ENCODE measurements around the gene LRRN1.

Gene LRRN1

DNA sequence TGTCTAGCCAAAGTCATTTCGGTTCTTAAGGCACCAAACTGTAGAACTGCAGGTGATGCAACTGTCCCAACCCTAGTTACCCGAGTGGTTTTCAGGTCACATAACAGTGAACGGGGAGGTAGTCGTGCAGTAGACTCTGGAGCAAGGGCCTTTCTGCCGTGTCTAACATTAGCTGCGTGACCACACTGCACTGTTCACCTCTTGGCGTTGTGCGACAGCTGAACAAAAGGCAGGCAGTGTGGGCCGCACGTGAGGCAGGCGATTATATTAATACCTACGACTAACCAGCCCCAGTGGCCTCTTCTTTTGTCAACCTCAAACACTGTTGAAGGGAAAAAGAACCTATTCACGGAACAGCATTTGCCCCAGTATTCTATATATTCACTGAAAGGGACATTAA lies 2.8 kb downstream of the LRRN1 start:
- H3F3A ChIP-seq (ENCODE audit: insufficient read depth), result no peaks in the 10 kb centered on the region
- TF ChIP-seq, protein P1, sequence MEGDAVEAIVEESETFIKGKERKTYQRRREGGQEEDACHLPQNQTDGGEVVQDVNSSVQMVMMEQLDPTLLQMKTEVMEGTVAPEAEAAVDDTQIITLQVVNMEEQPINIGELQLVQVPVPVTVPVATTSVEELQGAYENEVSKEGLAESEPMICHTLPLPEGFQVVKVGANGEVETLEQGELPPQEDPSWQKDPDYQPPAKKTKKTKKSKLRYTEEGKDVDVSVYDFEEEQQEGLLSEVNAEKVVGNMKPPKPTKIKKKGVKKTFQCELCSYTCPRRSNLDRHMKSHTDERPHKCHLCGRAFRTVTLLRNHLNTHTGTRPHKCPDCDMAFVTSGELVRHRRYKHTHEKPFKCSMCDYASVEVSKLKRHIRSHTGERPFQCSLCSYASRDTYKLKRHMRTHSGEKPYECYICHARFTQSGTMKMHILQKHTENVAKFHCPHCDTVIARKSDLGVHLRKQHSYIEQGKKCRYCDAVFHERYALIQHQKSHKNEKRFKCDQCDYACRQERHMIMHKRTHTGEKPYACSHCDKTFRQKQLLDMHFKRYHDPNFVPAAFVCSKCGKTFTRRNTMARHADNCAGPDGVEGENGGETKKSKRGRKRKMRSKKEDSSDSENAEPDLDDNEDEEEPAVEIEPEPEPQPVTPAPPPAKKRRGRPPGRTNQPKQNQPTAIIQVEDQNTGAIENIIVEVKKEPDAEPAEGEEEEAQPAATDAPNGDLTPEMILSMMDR (IDR thresholded peaks at IDR 0.05; ENCODE audit: insufficient read depth, low read length, poor library complexity, severe bottlenecking), result no peak
- TF ChIP-seq EZH2phosphoT487 (conservative IDR thresholded peaks at IDR 0.05; ENCODE audit: low read length), result no peak
- no peak overlapping the region for H3K27ac ChIP-seq (ENCODE audit: low read depth, low read length)
- H3K4me3 ChIP-seq (ENCODE audit: insufficient read depth, low read length, poor library complexity, severe bottlenecking), result no peak overlapping the region
- H2AFZ ChIP-seq (ENCODE audit: low read depth, low read length, severe bottlenecking), result no peak overlapping the region
- no peaks in the 10 kb centered on the region for H3K9me3 ChIP-seq (ENCODE audit: insufficient read depth, low read length)
- no peaks in the 10 kb centered on the region for H3K27me3 ChIP-seq (ENCODE audit: low read length)
- no peaks in the 10 kb centered on the region for H4K20me1 ChIP-seq (ENCODE audit: low read depth, low read length)
- no peak overlapping the region for H3K9ac ChIP-seq (ENCODE audit: low read length)
- no peaks in the 10 kb centered on the region for H3K36me3 ChIP-seq (ENCODE audit: low read length)
- no peaks in the 10 kb centered on the region for H3K9me2 ChIP-seq (replicated peaks; ENCODE audit: insufficient read depth, low read length)
- H3K4me2 ChIP-seq (ENCODE audit: low read depth, low read length, poor library complexity, severe bottlenecking), result no peak overlapping the region
- no peaks in the 10 kb centered on the region for H3K79me2 ChIP-seq (ENCODE audit: insufficient read depth, low read length)

DNA sequence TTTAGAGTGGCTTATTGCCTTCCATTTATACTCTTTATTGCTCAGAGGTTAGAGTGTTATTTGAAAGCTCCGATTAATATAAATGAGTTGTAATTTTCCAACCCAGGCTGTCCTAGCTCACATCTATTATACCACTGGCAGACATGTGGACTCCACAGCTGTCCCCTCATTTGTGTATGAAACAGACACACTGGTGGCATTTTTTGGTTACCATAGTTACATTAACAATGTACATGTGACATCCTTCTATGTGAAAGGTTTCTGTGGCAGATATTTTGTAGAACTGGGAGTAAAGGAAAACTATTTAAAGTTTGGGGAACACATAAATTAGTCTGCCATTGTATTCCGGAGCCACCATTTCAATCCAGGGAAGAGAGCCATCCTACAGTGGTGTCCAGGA lies 5.3 kb downstream of the LRRN1 start:
- no peak overlapping the region for H3K4me2 ChIP-seq (ENCODE audit: low read depth, low read length, poor library complexity, severe bottlenecking)
- no peaks in the 10 kb centered on the region for H3K27me3 ChIP-seq (ENCODE audit: low read length)
- no peaks in the 10 kb centered on the region for H4K20me1 ChIP-seq (ENCODE audit: low read depth, low read length)
- no peaks in the 10 kb centered on the region for H3K36me3 ChIP-seq (ENCODE audit: low read length)
- no peaks in the 10 kb centered on the region; the same call in 1 of the 2 replicates for H3K9me2 ChIP-seq (replicated peaks; ENCODE audit: insufficient read depth, low read length)
- no peaks in the 10 kb centered on the region for H3K9me3 ChIP-seq (ENCODE audit: insufficient read depth, low read length)
- H3K27ac ChIP-seq (ENCODE audit: low read depth, low read length), result no peak overlapping the region
- H2AFZ ChIP-seq (ENCODE audit: low read depth, low read length, severe bottlenecking), result no peak overlapping the region
- H3K79me2 ChIP-seq (ENCODE audit: insufficient read depth, low read length), result no peaks in the 10 kb centered on the region
- TF ChIP-seq, protein P1 (IDR thresholded peaks at IDR 0.05; ENCODE audit: insufficient read depth, low read length, poor library complexity, severe bottlenecking), result no peak
- TF ChIP-seq EZH2phosphoT487 (conservative IDR thresholded peaks at IDR 0.05; ENCODE audit: low read length), result no peak
- no peak overlapping the region for H3K4me3 ChIP-seq (ENCODE audit: insufficient read depth, low read length, poor library complexity, severe bottlenecking)
- no peaks in the 10 kb centered on the region for H3F3A ChIP-seq (ENCODE audit: insufficient read depth)
- no peak overlapping the region for H3K9ac ChIP-seq (ENCODE audit: low read length)

DNA sequence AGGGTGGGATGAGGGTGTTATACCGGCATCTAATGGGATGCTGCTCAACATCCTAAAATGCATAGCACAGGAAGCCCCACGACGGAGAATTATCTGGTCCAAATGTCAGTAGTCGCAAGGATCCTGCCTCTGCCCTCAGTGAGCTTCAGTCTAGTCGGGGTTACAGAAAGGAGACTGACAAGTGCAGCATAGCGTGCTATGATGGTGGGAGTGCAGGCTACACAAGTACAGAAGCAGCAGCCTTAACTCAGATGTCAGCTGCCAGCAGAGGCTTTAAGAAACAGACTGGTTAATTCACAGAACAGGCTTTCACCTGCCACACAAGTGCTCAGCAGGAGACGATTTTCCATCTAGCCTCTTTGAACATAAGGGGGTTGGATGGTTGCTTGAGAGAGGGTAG lies 6.9 kb downstream of the LRRN1 start:
- Histone ChIP-seq H3K9me3 (ENCODE audit: insufficient read depth, low read length) (no peaks in the 10 kb centered on the region), H3K27ac (ENCODE audit: low read depth, low read length) (no peak overlapping the region), H3K4me3 (ENCODE audit: insufficient read depth, low read length, poor library complexity, severe bottlenecking) (no peak overlapping the region), H3F3A (ENCODE audit: insufficient read depth) (no peaks in the 10 kb centered on the region), H3K79me2 (ENCODE audit: insufficient read depth, low read length) (no peaks in the 10 kb centered on the region), H3K9ac (ENCODE audit: low read length) (no peak overlapping the region), H4K20me1 (ENCODE audit: low read depth, low read length) (no peaks in the 10 kb centered on the region), H3K4me2 (ENCODE audit: low read depth, low read length, poor library complexity, severe bottlenecking) (no peak overlapping the region), H3K36me3 (ENCODE audit: low read length) (no peaks in the 10 kb centered on the region), H3K27me3 (ENCODE audit: low read length) (no peaks in the 10 kb centered on the region), H3K9me2 (replicated peaks; ENCODE audit: insufficient read depth, low read length) (no peaks in the 10 kb centered on the region; the same call in 1 of the 2 replicates), H2AFZ (ENCODE audit: low read depth, low read length, severe bottlenecking) (no peak overlapping the region)
- TF ChIP-seq, protein P1 (IDR thresholded peaks at IDR 0.05; ENCODE audit: insufficient read depth, low read length, poor library complexity, severe bottlenecking), result no peak
- TF ChIP-seq EZH2phosphoT487 (conservative IDR thresholded peaks at IDR 0.05; ENCODE audit: low read length), result no peak
